ENCODE measurements around the gene CDH8.

DNA sequence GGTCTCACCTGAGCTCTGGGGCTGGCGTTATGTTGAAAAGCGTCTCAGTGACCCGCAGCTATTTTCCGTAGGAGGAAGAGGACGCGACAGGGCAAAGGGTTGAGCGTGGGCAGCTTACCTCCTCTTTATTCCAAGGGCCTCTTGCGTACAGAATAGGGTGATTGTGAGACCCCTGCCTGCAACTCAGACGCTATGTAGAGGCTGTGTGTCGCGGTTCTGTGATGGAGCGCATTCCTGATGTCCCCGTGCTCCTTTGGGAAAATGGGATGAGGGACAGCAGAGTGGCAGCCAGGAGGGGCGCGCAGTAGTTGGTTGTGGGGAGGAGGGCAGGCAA, 531 bp upstream of the CDH8 start:
- no peak for TF ChIP-seq EZH2 (IDR thresholded peaks at IDR 0.05; ENCODE audit: borderline replicate concordance, low read depth, low read length, poor library complexity, severe bottlenecking)
- TF ChIP-seq, protein P1, sequence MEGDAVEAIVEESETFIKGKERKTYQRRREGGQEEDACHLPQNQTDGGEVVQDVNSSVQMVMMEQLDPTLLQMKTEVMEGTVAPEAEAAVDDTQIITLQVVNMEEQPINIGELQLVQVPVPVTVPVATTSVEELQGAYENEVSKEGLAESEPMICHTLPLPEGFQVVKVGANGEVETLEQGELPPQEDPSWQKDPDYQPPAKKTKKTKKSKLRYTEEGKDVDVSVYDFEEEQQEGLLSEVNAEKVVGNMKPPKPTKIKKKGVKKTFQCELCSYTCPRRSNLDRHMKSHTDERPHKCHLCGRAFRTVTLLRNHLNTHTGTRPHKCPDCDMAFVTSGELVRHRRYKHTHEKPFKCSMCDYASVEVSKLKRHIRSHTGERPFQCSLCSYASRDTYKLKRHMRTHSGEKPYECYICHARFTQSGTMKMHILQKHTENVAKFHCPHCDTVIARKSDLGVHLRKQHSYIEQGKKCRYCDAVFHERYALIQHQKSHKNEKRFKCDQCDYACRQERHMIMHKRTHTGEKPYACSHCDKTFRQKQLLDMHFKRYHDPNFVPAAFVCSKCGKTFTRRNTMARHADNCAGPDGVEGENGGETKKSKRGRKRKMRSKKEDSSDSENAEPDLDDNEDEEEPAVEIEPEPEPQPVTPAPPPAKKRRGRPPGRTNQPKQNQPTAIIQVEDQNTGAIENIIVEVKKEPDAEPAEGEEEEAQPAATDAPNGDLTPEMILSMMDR (conservative IDR thresholded peaks at IDR 0.05; ENCODE audit: low read depth, low read length) = no peak

Data from A673 (cell line).